DMS153 (cell line): Measurements from ENCODE around the gene SPI1.

Experiments used
- DNase-seq: peaks from one replicate; lab custom pipeline; 2025; lab: John Stamatoyannopoulos, UW

SPI1 gene

GRCh38 chr11:47378010-47378835, at the start of gene SPI1:
Gene SPI1 (minus strand): TSS chr11:47378547. CDS start chr11:47378353, 194 bp downstream.
- DNase-seq: no peak

GRCh38 chr11:47426062-47426956, 48.0 kb upstream of the SPI1 start, which contains the start of gene PSMC3:
Gene PSMC3 (minus strand): TSS chr11:47426439. CDS start chr11:47426279, 160 bp downstream.
- peak; percentile 93 for DNase-seq

- no peak for DNase-seq
These were observed 47.3 kb upstream of the SPI1 start for GRCh38 chr11:47425611-47426010.

GRCh38 chr11:47418454-47419259, 40.3 kb upstream of the SPI1 start:
- no peak for DNase-seq

GRCh38 chr11:47417712-47418111, 39.4 kb upstream of the SPI1 start:
- no peak for DNase-seq

GRCh38 chr11:47415949-47416472, 37.7 kb upstream of the SPI1 start:
- no peak for DNase-seq

- no peak for DNase-seq
These were observed 36.9 kb upstream of the SPI1 start for GRCh38 chr11:47415091-47415854.

- DNase-seq: no peak
These were observed 36.3 kb upstream of the SPI1 start for GRCh38 chr11:47414685-47415070.

GRCh38 chr11:47413908-47414684, 35.7 kb upstream of the SPI1 start:
- DNase-seq: no peak

GRCh38 chr11:47413351-47413750, 35.0 kb upstream of the SPI1 start:
- DNase-seq: no peak

GRCh38 chr11:47411884-47412746, 33.8 kb upstream of the SPI1 start:
- DNase-seq: no peak

GRCh38 chr11:47410370-47411264, 32.3 kb upstream of the SPI1 start:
- DNase-seq: no peak

- DNase-seq: no peak
These were observed 31.4 kb upstream of the SPI1 start for GRCh38 chr11:47409440-47410369.

GRCh38 chr11:47408598-47409439, 30.5 kb upstream of the SPI1 start:
- no peak for DNase-seq

- peak; percentile 83 for DNase-seq
These were observed 29.6 kb upstream of the SPI1 start, which contains the start of gene SLC39A13 for GRCh38 chr11:47407746-47408590. Gene SLC39A13 (plus strand): TSS chr11:47408590. CDS start chr11:47410095, 1,505 bp downstream.
